RWPE2 (cell line): ENCODE measurements around the gene SCFD2.

Experiments
- ATAC-seq: fragments of 200-7000 bp; cut with Tn5 transposase; 3 replicates; pipeline ENCODE4 v1.9.1; 2021; ENCODE audit warnings: low read depth
- DNase-seq: peaks from one replicate; pipeline ENCODE4 v3.0.0-alpha.2; 2020; ENCODE audit warnings: low spot score
- H3K27ac ChIP-seq: fragments of 450-650 bp; 2 replicates; pipeline ENCODE4 v1.5.1; 2017; ENCODE audit warnings: mild to moderate bottlenecking; ENCODE audit not compliant: poor library complexity, severe bottlenecking
- H3K27me3 ChIP-seq: fragments of 250-450 bp; sonication (Bioruptor Pico); 2 replicates; pipeline ENCODE4 v1.5.1; 2021; ENCODE audit warnings: mild to moderate bottlenecking, moderate library complexity; ENCODE audit not compliant: insufficient read depth, poor library complexity, severe bottlenecking
- H3K36me3 ChIP-seq: fragments of 250-450 bp; sonication (Bioruptor Pico); 2 replicates; pipeline ENCODE4 v1.5.1; 2020; ENCODE audit warnings: low read depth, mild to moderate bottlenecking, moderate library complexity
- H3K4me1 ChIP-seq: fragments of 250-450 bp; sonication (Bioruptor Pico); 2 replicates; pipeline ENCODE4 v1.5.1; 2021; ENCODE audit warnings: mild to moderate bottlenecking, moderate library complexity; ENCODE audit not compliant: insufficient read depth, poor library complexity, severe bottlenecking
- H3K4me3 ChIP-seq: fragments of 250-450 bp; sonication (Bioruptor Pico); 2 replicates; pipeline ENCODE4 v1.5.1; 2021; ENCODE audit warnings: mild to moderate bottlenecking, moderate library complexity; ENCODE audit not compliant: severe bottlenecking
- H3K9me3 ChIP-seq: fragments of 250-450 bp; sonication (Bioruptor Pico); 2 replicates; pipeline ENCODE4 v1.5.1; 2021; ENCODE audit warnings: mild to moderate bottlenecking, moderate library complexity; ENCODE audit not compliant: severe bottlenecking
- CTCF ChIP-seq: fragments of 450-650 bp; IDR thresholded peaks from one replicate; pipeline ENCODE4 v1.5.1; 2017; ENCODE audit warnings: mild to moderate bottlenecking, moderate library complexity; ENCODE audit not compliant: poor library complexity, severe bottlenecking

The SCFD2 gene

GRCh38 chr4:53101191-53101581 is 264.7 kb downstream of the SCFD2 start:
- Histone ChIP-seq H3K36me3 (no peaks in the 10 kb centered on the region), H3K27me3 (no peaks in the 10 kb centered on the region), H3K4me3 (no peak overlapping the region), H3K27ac (peak overlapping the region; percentile 66), H3K9me3 (no peaks in the 10 kb centered on the region), H3K4me1 (peaks cover 15% of the 10 kb centered on the region)
- ATAC-seq = peak; percentile 85
- no peak for DNase-seq
- TF ChIP-seq CTCF = no peak

GRCh38 chr4:53100501-53101190 is 265.2 kb downstream of the SCFD2 start:
- Histone ChIP-seq H3K9me3 (no peaks in the 10 kb centered on the region), H3K4me3 (no peak overlapping the region), H3K27ac (peak overlapping the region; percentile 66), H3K4me1 (peaks cover 15% of the 10 kb centered on the region), H3K27me3 (no peaks in the 10 kb centered on the region), H3K36me3 (no peaks in the 10 kb centered on the region)
- no peak for DNase-seq
- no peak; the same call in 2 of the 3 replicates for ATAC-seq
- no peak for TF ChIP-seq CTCF

DNA sequence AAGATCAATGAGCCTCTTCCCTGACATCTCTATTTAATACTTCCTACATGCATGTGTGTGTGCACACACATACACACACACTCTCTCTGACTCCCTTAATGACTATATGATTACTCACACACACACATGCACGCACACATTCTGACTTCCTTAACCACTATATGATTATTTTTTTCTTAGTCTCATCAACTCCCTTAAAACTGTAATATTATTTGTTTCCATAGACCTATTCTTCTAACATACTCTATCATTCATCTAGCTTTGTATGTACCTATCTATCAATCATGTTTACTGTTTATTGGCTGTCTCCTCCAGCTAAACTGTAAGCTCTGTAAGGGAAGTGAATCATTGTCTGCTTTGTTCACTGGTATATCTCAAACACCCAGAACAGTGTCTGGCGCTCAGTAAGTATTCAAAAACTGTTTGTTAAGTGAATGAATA is 267.2 kb downstream of the SCFD2 start:
- H3K4me3 ChIP-seq = no peak overlapping the region
- no peaks in the 10 kb centered on the region for H3K27me3 ChIP-seq
- DNase-seq (no peak), ATAC-seq (peak; percentile 82)
- H3K4me1 ChIP-seq = peaks cover 15% of the 10 kb centered on the region
- no peak for TF ChIP-seq CTCF
- H3K36me3 ChIP-seq = no peaks in the 10 kb centered on the region
- H3K9me3 ChIP-seq = no peaks in the 10 kb centered on the region
- H3K27ac ChIP-seq = peak overlapping the region; percentile 66

GRCh38 chr4:53094040-53094439 is 271.8 kb downstream of the SCFD2 start:
- ATAC-seq = no peak
- Histone ChIP-seq H3K4me1 (peaks cover 4% of the 10 kb centered on the region), H3K36me3 (no peaks in the 10 kb centered on the region), H3K27ac (no peak overlapping the region), H3K9me3 (no peaks in the 10 kb centered on the region), H3K4me3 (no peak overlapping the region), H3K27me3 (no peaks in the 10 kb centered on the region)
- no peak for TF ChIP-seq CTCF
- DNase-seq = no peak
